Left ventricle myocardium inferior (tissue), 1 donor: ENCODE measurements around the gene CDC42. TPM values are rescaled to one million over a fixed set of nuclear protein-coding genes. Genes with fewer than 3 reads are reported as not detected.

ENCODE experiments used
- DNase-seq: peaks from one replicate; pipeline ENCODE4 v3.0.0-alpha.2; 2020
- H3K27ac ChIP-seq: fragments of 200-600 bp; replicated peaks from 2 replicates; pipeline ENCODE4 v1.8.0; 2021
- H3K27me3 ChIP-seq: fragments of 200-600 bp; 2 replicates; pipeline ENCODE4 v1.8.0; 2021; ENCODE audit warnings: low read depth
- H3K36me3 ChIP-seq: fragments of 200-600 bp; 2 replicates; pipeline ENCODE4 v1.8.0; 2021
- H3K4me1 ChIP-seq: fragments of 200-600 bp; 2 replicates; pipeline ENCODE4 v1.8.0; 2021
- H3K4me3 ChIP-seq: fragments of 200-600 bp; 2 replicates; pipeline ENCODE4 v1.8.0; 2021; ENCODE audit warnings: mild to moderate bottlenecking, moderate library complexity
- H3K9me3 ChIP-seq: fragments of 200-600 bp; replicated peaks from 2 replicates; pipeline ENCODE4 v1.8.0; 2021
- intact Hi-C: fragments of 100-400 bp; cut with micrococcal nuclease; formaldehyde crosslinking; loops from one replicate; pipeline ENCODE4 v1.11.0; 2022
- total RNA-seq: library from RNA; stranded (reverse); fragmentation: NEBNext Ultra II Directional; extraction: Animal tissue kit (Norgen Biotek cat#: 25700); gene quantifications from one replicate; pipeline ENCODE4 v1.2.1, GENCODE V29; 2021
- TF ChIP-seq, protein P1 (sequence below): fragments of 200-600 bp; IDR thresholded peaks from 2 replicates; pipeline ENCODE4 v1.8.0; 2021; ENCODE audit warnings: antibody characterized with exemption, mild to moderate bottlenecking, borderline replicate concordance
- donor health status: DM: no; HTN: yes; CAD: no; lungs with severe emphysema.

CDC42 gene
- total RNA-seq, 1 donor from 2014 or later, result 126 TPM

DNA sequence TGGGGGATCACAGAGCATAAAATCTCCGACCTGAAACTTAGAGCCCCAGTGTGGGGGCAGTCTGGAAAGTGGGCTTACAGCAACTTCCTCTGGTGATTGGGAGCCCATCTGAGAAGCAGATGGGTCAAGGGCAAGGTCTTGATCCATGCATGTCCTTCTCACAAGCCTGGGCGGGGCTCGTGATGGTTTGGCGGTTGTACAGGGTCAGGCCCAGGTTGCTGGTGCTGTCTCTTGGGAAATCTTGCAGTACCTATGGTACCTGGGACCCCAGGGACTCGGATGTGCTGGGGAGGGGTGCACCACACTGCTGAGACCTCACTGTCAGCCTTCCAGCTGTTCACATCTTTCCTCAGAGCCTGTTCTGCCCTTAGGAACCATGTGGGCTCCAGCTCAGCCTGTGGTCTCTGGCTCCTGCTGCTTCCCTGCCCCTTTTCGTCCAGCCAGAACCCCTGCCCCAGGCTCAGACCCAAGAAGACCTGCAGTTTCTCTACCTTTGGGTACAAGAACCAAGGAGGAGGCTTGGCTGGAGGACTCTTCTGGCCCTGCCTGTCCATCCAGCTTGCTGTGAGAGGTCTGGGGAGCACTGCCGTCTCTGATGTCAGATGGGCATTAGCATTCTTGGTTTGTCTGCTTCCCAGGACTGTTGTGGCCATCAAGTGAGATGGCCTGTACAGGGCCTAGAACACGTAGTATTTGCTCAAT, 65.9 kb downstream of the CDC42 start:
- Histone ChIP-seq H3K27ac (no peak overlapping the region), H3K4me1 (peaks cover 48% of the 10 kb centered on the region)

DNA sequence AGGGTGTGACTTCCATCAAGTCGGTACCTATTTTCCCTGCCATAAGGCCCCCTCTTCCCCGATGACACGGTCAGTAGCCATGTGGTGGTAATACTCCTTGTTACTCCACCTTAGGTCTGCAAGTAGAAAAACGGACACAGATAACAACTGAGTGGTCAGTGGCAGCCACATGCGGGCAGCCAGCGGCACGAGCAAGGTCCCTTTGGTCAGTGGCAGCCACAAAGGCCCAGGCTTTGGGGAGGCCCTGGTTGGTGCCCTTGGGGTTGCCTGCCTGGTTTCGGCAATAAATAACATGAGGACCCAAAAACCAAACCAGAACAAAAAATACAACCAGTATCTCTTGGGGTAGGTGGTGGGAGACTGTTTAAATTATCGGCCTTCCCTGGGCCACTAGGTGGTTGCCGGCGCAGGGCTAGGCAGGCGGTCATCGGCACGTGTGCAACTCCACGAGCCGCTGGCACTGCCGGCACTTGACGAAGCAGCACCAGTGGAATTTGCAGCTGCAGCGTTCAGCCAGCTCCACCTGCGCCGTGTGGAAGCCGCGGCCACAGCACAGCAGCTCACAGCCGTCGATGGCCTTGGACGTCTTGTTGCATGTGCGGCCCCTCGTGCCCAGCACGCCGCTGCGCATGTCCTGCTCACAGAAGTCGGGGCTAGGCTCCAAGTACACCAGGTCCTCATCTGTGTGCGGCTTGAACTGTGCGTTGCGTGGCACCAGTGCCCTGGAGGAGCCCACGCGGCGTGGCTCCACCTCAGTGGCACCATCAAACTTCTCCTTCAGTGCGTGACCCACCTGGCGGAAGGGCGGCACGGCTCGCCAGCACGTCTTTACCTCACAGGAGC, 67.3 kb downstream of the CDC42 start:
- Histone ChIP-seq H3K9me3 (no peaks in the 10 kb centered on the region), H3K27me3 (no peaks in the 10 kb centered on the region), H3K4me1 (peaks cover 34% of the 10 kb centered on the region), H3K4me3 (no peak overlapping the region), H3K27ac (no peak overlapping the region), H3K36me3 (peaks cover 12% of the 10 kb centered on the region)
- intact Hi-C loops, result no loop called here
- DNase-seq, result no peak
- TF ChIP-seq, protein P1, sequence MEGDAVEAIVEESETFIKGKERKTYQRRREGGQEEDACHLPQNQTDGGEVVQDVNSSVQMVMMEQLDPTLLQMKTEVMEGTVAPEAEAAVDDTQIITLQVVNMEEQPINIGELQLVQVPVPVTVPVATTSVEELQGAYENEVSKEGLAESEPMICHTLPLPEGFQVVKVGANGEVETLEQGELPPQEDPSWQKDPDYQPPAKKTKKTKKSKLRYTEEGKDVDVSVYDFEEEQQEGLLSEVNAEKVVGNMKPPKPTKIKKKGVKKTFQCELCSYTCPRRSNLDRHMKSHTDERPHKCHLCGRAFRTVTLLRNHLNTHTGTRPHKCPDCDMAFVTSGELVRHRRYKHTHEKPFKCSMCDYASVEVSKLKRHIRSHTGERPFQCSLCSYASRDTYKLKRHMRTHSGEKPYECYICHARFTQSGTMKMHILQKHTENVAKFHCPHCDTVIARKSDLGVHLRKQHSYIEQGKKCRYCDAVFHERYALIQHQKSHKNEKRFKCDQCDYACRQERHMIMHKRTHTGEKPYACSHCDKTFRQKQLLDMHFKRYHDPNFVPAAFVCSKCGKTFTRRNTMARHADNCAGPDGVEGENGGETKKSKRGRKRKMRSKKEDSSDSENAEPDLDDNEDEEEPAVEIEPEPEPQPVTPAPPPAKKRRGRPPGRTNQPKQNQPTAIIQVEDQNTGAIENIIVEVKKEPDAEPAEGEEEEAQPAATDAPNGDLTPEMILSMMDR, result no peak

More for the DNA sequence above, 65.9 kb downstream of the CDC42 start:
- no peaks in the 10 kb centered on the region for H3K27me3 ChIP-seq
- peaks cover 12% of the 10 kb centered on the region for H3K36me3 ChIP-seq
- DNase-seq, result no peak
- intact Hi-C loops, result no loop called here
- TF ChIP-seq, protein P1, result no peak
- H3K9me3 ChIP-seq, result no peaks in the 10 kb centered on the region
- no peak overlapping the region for H3K4me3 ChIP-seq

DNA sequence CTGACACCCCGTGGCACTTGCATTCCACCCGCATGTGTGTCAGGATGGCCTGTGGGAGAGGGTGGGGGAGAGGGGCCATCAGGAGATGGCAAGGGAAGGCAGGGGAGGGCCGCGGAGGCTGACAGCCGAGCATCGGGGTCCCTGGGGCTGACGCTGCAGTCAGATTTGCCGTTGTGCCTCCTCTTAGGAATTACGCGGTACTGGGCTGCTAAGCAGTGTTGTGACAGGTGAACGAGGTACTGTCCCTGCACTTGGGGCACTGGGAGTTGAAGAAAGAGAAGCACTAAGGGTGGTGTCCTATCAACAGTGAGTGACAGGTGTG, 67.9 kb downstream of the CDC42 start:
- Histone ChIP-seq H3K9me3 (no peaks in the 10 kb centered on the region), H3K27ac (no peak overlapping the region), H3K4me3 (no peak overlapping the region), H3K4me1 (peaks cover 28% of the 10 kb centered on the region), H3K27me3 (no peaks in the 10 kb centered on the region), H3K36me3 (peaks cover 12% of the 10 kb centered on the region)
- intact Hi-C loops, result no loop called here
- TF ChIP-seq, protein P1, result no peak
- DNase-seq, result no peak

DNA sequence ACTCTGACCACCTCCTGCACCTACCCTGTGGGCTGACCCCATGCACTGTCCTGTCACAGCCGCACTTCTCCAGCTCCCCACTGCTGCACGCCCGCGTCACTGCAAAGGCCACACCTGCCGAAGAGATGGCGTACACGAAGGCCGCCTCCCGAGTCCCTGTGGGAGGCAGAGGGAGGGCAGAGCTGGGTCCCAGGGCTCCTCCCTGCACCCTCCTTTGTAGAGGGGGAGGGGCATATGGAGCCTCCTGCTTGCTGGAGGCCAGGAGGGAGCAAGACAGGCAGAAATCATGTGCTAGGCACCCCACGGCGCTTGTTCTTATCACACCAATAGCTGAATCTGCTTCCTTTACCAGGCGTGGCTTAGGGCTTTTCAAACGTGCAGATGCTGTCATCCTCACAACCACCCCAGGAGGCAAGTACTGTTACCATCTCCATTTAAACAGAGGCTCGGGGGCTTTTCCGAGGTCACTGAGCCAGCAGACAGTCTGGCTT, 69.0 kb downstream of the CDC42 start:
- peaks cover 12% of the 10 kb centered on the region for H3K36me3 ChIP-seq
- no peaks in the 10 kb centered on the region for H3K27me3 ChIP-seq
- no peak overlapping the region for H3K27ac ChIP-seq
- no peak for DNase-seq
- H3K9me3 ChIP-seq, result no peaks in the 10 kb centered on the region
- H3K4me3 ChIP-seq, result no peak overlapping the region
- intact Hi-C loops, result no loop called here
- peaks cover 17% of the 10 kb centered on the region for H3K4me1 ChIP-seq
- TF ChIP-seq, protein P1, result no peak

DNA sequence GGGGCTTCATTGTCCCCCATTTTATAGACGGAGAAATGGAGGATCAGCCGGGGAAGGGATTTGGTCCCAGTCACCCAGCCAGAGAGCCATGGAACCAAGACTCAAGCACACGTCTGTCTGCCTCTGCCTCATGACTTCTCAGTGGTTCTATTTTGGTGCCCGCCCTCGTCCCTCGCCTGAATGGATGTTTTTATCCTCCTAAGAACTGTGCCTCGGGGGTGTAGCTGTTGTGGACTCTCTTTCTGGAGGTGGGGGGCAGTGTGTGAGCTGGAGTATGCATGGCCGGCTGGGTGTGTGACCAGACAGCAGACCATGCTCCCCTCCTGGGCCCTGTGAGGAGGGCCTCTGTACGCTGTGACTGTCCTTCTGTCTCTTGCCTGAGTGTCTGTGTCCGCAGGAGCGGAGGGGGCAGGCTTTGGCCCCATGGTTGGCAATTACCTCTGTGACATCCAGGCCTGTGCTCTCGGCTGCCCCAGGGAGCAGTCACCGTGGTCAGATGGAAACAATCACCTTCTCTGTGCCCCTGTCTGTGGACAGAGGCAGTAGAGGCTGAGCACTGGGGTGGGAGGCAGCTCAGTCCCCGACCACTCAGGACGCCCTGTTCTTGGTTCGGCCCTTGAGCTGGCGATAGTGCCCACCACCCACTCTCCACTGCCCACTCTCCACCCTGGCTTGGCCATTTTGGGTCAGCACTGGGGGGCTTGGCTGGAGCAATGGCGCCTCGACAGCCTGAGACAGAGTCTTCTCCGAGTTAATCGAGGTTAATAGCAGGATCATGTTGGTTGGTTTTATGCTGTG, 70.0 kb downstream of the CDC42 start:
- peaks cover 12% of the 10 kb centered on the region for H3K36me3 ChIP-seq
- TF ChIP-seq, protein P1, result no peak
- no peak for DNase-seq
- no peak overlapping the region for H3K4me3 ChIP-seq
- H3K27me3 ChIP-seq, result no peaks in the 10 kb centered on the region
- H3K4me1 ChIP-seq, result peaks cover 7% of the 10 kb centered on the region
- intact Hi-C loops, result no loop called here
- no peak overlapping the region for H3K27ac ChIP-seq
- no peaks in the 10 kb centered on the region for H3K9me3 ChIP-seq
